GM21619 (cell line): Measurements from ENCODE around the gene ZNF845.
A peak's percentile ranks its signal among the peaks of the same experiment; 100 is the strongest.
"Not testable (repeated sequence)": the region's sequence is repeated elsewhere in the genome, so short reads cannot be mapped to it uniquely, and the experiment has no call there.

Experiments used
- ATAC-seq: cut with Tn5 transposase; IDR thresholded peaks from one replicate; pipeline ENCODE4 v1.9.1; 2021; ENCODE audit not compliant: unreplicated experiment

ZNF845 gene

GRCh38 chr19:53333463-53334449 lies at the start of gene ZNF845:
TSS of gene ZNF845 (plus strand) at chr19:53333749. CDS start at chr19:53341308, 7,559 bp downstream.
- peak; percentile 83 for ATAC-seq

GRCh38 chr19:53285087-53285486 lies 48.5 kb upstream of the ZNF845 start:
- no peak for ATAC-seq

GRCh38 chr19:53290758-53291549 lies 42.6 kb upstream of the ZNF845 start:
- ATAC-seq: no peak

- ATAC-seq: no peak
These were observed 38.6 kb upstream of the ZNF845 start for GRCh38 chr19:53294786-53295441.

- not testable (repeated sequence) for ATAC-seq
These were observed 32.2 kb upstream of the ZNF845 start for GRCh38 chr19:53301341-53301740.

- ATAC-seq: no peak
These were observed 25.2 kb upstream of the ZNF845 start for GRCh38 chr19:53308339-53308811.

- no peak for ATAC-seq
These were observed 22.5 kb upstream of the ZNF845 start for GRCh38 chr19:53311044-53311443.

- no peak for ATAC-seq
These were observed 21.7 kb upstream of the ZNF845 start for GRCh38 chr19:53311897-53312296.

GRCh38 chr19:53328967-53329366 lies 4.6 kb upstream of the ZNF845 start:
- no peak for ATAC-seq

- no peak for ATAC-seq
These were observed 1.1 kb upstream of the ZNF845 start for GRCh38 chr19:53332484-53332883.

GRCh38 chr19:53333066-53333462 lies 485 bp upstream of the ZNF845 start:
- no peak for ATAC-seq

- not testable (repeated sequence) for ATAC-seq
These were observed 10.9 kb downstream of the ZNF845 start for GRCh38 chr19:53344403-53344802.

GRCh38 chr19:53355739-53356138 lies 22.2 kb downstream of the ZNF845 start:
- ATAC-seq: no peak

GRCh38 chr19:53357821-53358581 lies 24.5 kb downstream of the ZNF845 start:
- no peak for ATAC-seq

GRCh38 chr19:53360056-53360455 lies 26.5 kb downstream of the ZNF845 start:
- ATAC-seq: not testable (repeated sequence)

- ATAC-seq: peak; percentile 99
These were observed 31.8 kb downstream of the ZNF845 start, which contains the start of gene ZNF525 for GRCh38 chr19:53365134-53365898. TSS of gene ZNF525 (plus strand) at chr19:53365705. CDS start at chr19:53372282, 6,577 bp downstream.

GRCh38 chr19:53365899-53366493 lies 32.4 kb downstream of the ZNF845 start:
- ATAC-seq: peak; percentile 47

- no peak for ATAC-seq
These were observed 38.6 kb downstream of the ZNF845 start for GRCh38 chr19:53372196-53372595.

GRCh38 chr19:53374288-53374687 lies 40.7 kb downstream of the ZNF845 start:
- no peak for ATAC-seq
